ENCODE results near the gene BLNK. TPM values are rescaled to one million over a fixed set of nuclear protein-coding genes. Genes with fewer than 3 reads are reported as not detected.
A peak's percentile ranks its signal among the peaks of the same experiment; 100 is the strongest.

BLNK gene
- total and polyA plus RNA-seq, 11 donors, result 0.25 to 11.1 (median 0.89) TPM; not detected in 1

GRCh38 chr10:96306516-96306915, 35.1 kb upstream of the BLNK start:
- Histone ChIP-seq H3K4me1 (peaks cover 0 to 24% (median 9%) of the 10 kb centered on the region in 12 donors), H3K27me3 (no peaks in the 10 kb centered on the region), H3K36me3 (no peaks in the 10 kb centered on the region), H3K4me3 (no peak overlapping the region), H3K27ac (no peak overlapping the region), H3K9me3 (no peaks in the 10 kb centered on the region)
- DNase-seq, result peak; percentile 39 to 79 (median 53)
- TF ChIP-seq CTCF (IDR thresholded peaks at IDR 0.05), result no peak
- no peak for TF ChIP-seq POLR2A (IDR thresholded peaks at IDR 0.05)
- intact Hi-C loops (cut with DNase I), result no loop called here
- ATAC-seq, result peak in 2 of 4 donors; percentile 73 to 81
- 42 to 64% (median 58%) methylated on average over 8 of the region's 8 CpGs for WGBS, 4 donors

- Histone ChIP-seq H3K4me3 (no peak overlapping the region), H3K4me1 (peaks cover 0 to 20% (median 9%) of the 10 kb centered on the region in 12 donors), H3K36me3 (no peaks in the 10 kb centered on the region), H3K27me3 (peaks cover 0 to 2% (median 0%) of the 10 kb centered on the region in 9 donors), H3K9me3 (no peaks in the 10 kb centered on the region), H3K27ac (no peak overlapping the region)
- intact Hi-C loops (cut with DNase I), result no loop called here
- WGBS, 4 donors, result 87 to 95% (median 91%) methylated on average over 3 of the region's 3 CpGs
- DNase-seq (no peak), ATAC-seq (no peak)
- TF ChIP-seq CTCF (IDR thresholded peaks at IDR 0.05), result no peak
- TF ChIP-seq POLR2A (IDR thresholded peaks at IDR 0.05), result no peak
These were observed 33.6 kb upstream of the BLNK start for GRCh38 chr10:96305019-96305418.

- 76 to 91% (median 87%) methylated on average over 8 of the region's 8 CpGs for WGBS, 4 donors
- H3K27ac ChIP-seq, result no peak within 1 kb of the TSS
- H3K36me3 ChIP-seq, result no peaks in the 10 kb centered on the region
- intact Hi-C loops (cut with DNase I), result no loop called here
- peaks cover 0 to 3% (median 0%) of the 10 kb centered on the region in 9 donors for H3K27me3 ChIP-seq
- no peak for TF ChIP-seq CTCF (IDR thresholded peaks at IDR 0.05)
- no peak for TF ChIP-seq POLR2A (IDR thresholded peaks at IDR 0.05)
- H3K4me1 ChIP-seq, result peaks cover 0 to 16% (median 4%) of the 10 kb centered on the region in 12 donors
- no peaks in the 10 kb centered on the region for H3K9me3 ChIP-seq
- H3K4me3 ChIP-seq, result no peak within 1 kb of the TSS
- ATAC-seq (no peak), DNase-seq (no peak)
These were observed 32.9 kb upstream of the BLNK start, which contains the start of gene DNTT for GRCh38 chr10:96304230-96304629. DNTT (plus strand) TSS chr10:96304434; CDS start chr10:96304498, 64 bp downstream.

- Histone ChIP-seq H3K36me3 (no peaks in the 10 kb centered on the region), H3K27me3 (peaks cover 0 to 3% (median 0%) of the 10 kb centered on the region in 9 donors), H3K27ac (no peak overlapping the region), H3K9me3 (no peaks in the 10 kb centered on the region), H3K4me3 (no peak overlapping the region), H3K4me1 (peaks cover 0 to 16% (median 0%) of the 10 kb centered on the region in 12 donors)
- no peak for TF ChIP-seq CTCF (IDR thresholded peaks at IDR 0.05)
- no peak for TF ChIP-seq POLR2A (IDR thresholded peaks at IDR 0.05)
- no peak for ATAC-seq
- no peak for DNase-seq
- intact Hi-C loops (cut with DNase I), result no loop called here
- WGBS, 4 donors, result 30 to 47% (median 39%) methylated on average over 1 of the region's 1 CpG
These were observed 30.2 kb upstream of the BLNK start for GRCh38 chr10:96301616-96302015.
